ENCODE data around the gene PHF19.

The PHF19 gene

GRCh38 chr9:120820095-120820494 lies 56.9 kb downstream of the PHF19 start:
- no peak overlapping the region for H3K27ac ChIP-seq (replicated peaks; ENCODE audit: low read length)
- no peak overlapping the region for H3K4me3 ChIP-seq (ENCODE audit: low read length in 2 of 2)
- H3K23ac ChIP-seq (ENCODE audit: low read depth, low read length, poor library complexity): no peak overlapping the region
- H3K14ac ChIP-seq (ENCODE audit: low read length): no peak overlapping the region
- H3K9ac ChIP-seq (ENCODE audit: low read depth, low read length, poor library complexity): no peak overlapping the region
- no peaks in the 10 kb centered on the region for H3K79me1 ChIP-seq (ENCODE audit: low read depth, low read length)
- H2BK12ac ChIP-seq (ENCODE audit: low read length): no peak overlapping the region
- no peak overlapping the region for H3K4me2 ChIP-seq (ENCODE audit: insufficient read depth, low read length, poor library complexity, severe bottlenecking)
- H3K18ac ChIP-seq (ENCODE audit: low read length): no peak overlapping the region
- WGBS, 2 donors (ENCODE audit: extremely low coverage in 2 of 2, insufficient read length in 2 of 2, insufficient replicate concordance in 1 of 2): no CpG with 5 or more reads among the region's 4 CpGs
- no peak for DNase-seq (ENCODE audit: low spot score)
- H4K91ac ChIP-seq (ENCODE audit: low read depth, low read length, poor library complexity): no peak overlapping the region
- H2AFZ ChIP-seq (ENCODE audit: low read length): no peak overlapping the region
- H3K36me3 ChIP-seq (replicated peaks in 1 of 2; ENCODE audit: control insufficient read depth in 2 of 2, insufficient read depth in 2 of 2, low read length in 2 of 2): peaks cover 0 to 9% of the 10 kb centered on the region in 2 donors
- no peak overlapping the region for H2BK120ac ChIP-seq (ENCODE audit: low read depth, low read length)
- no peak overlapping the region for H2BK5ac ChIP-seq (ENCODE audit: low read length)
- no peak overlapping the region for H2BK15ac ChIP-seq (ENCODE audit: low read length)
- H3K4ac ChIP-seq (ENCODE audit: low read length): no peak overlapping the region
- H3K4me1 ChIP-seq (ENCODE audit: control insufficient read depth in 2 of 2, insufficient read depth in 1 of 2, low read depth in 1 of 2, low read length in 2 of 2): no peaks in the 10 kb centered on the region
- H3K9me3 ChIP-seq (replicated peaks in 1 of 2; ENCODE audit: control insufficient read depth in 2 of 2, insufficient read depth in 1 of 2, low read depth in 1 of 2, low read length in 2 of 2): peaks cover 0 to 1% of the 10 kb centered on the region in 2 donors
- no peak overlapping the region for H2AK5ac ChIP-seq (ENCODE audit: low read depth, low read length)
- no peak overlapping the region for H4K8ac ChIP-seq (ENCODE audit: low read depth, low read length)
- no peaks in the 10 kb centered on the region for H3K27me3 ChIP-seq (ENCODE audit: control insufficient read depth in 3 of 3, insufficient read depth in 3 of 3, low read depth in 1 of 3, low read length in 3 of 3)

- no peak overlapping the region for H4K8ac ChIP-seq (ENCODE audit: low read depth, low read length)
- no peak overlapping the region for H3K27ac ChIP-seq (replicated peaks; ENCODE audit: low read length)
- no peak overlapping the region for H4K91ac ChIP-seq (ENCODE audit: low read depth, low read length, poor library complexity)
- H3K18ac ChIP-seq (ENCODE audit: low read length): no peak overlapping the region
- H2AK5ac ChIP-seq (ENCODE audit: low read depth, low read length): no peak overlapping the region
- H3K9me3 ChIP-seq (replicated peaks in 1 of 2; ENCODE audit: control insufficient read depth in 2 of 2, insufficient read depth in 1 of 2, low read depth in 1 of 2, low read length in 2 of 2): peaks cover 0 to 1% of the 10 kb centered on the region in 2 donors
- no peaks in the 10 kb centered on the region for H3K4me1 ChIP-seq (ENCODE audit: control insufficient read depth in 2 of 2, insufficient read depth in 1 of 2, low read depth in 1 of 2, low read length in 2 of 2)
- H2BK5ac ChIP-seq (ENCODE audit: low read length): no peak overlapping the region
- H2BK12ac ChIP-seq (ENCODE audit: low read length): no peak overlapping the region
- no peak overlapping the region for H3K4ac ChIP-seq (ENCODE audit: low read length)
- WGBS, 2 donors (ENCODE audit: extremely low coverage in 2 of 2, insufficient read length in 2 of 2, insufficient replicate concordance in 1 of 2): no CpG with 5 or more reads among the region's 1 CpG
- DNase-seq (ENCODE audit: low spot score): no peak
- no peaks in the 10 kb centered on the region for H3K27me3 ChIP-seq (ENCODE audit: control insufficient read depth in 3 of 3, insufficient read depth in 3 of 3, low read depth in 1 of 3, low read length in 3 of 3)
- H3K4me2 ChIP-seq (ENCODE audit: insufficient read depth, low read length, poor library complexity, severe bottlenecking): no peak overlapping the region
- H3K79me1 ChIP-seq (ENCODE audit: low read depth, low read length): no peaks in the 10 kb centered on the region
- H2BK120ac ChIP-seq (ENCODE audit: low read depth, low read length): no peak overlapping the region
- peaks cover 0 to 9% of the 10 kb centered on the region in 2 donors for H3K36me3 ChIP-seq (replicated peaks in 1 of 2; ENCODE audit: control insufficient read depth in 2 of 2, insufficient read depth in 2 of 2, low read length in 2 of 2)
- no peak overlapping the region for H3K9ac ChIP-seq (ENCODE audit: low read depth, low read length, poor library complexity)
- no peak overlapping the region for H2BK15ac ChIP-seq (ENCODE audit: low read length)
- H3K23ac ChIP-seq (ENCODE audit: low read depth, low read length, poor library complexity): no peak overlapping the region
- no peak overlapping the region for H3K4me3 ChIP-seq (ENCODE audit: low read length in 2 of 2)
- no peak overlapping the region for H2AFZ ChIP-seq (ENCODE audit: low read length)
- H3K14ac ChIP-seq (ENCODE audit: low read length): no peak overlapping the region
Measured at GRCh38 chr9:120818595-120818994, 58.4 kb downstream of the PHF19 start.

DNA sequence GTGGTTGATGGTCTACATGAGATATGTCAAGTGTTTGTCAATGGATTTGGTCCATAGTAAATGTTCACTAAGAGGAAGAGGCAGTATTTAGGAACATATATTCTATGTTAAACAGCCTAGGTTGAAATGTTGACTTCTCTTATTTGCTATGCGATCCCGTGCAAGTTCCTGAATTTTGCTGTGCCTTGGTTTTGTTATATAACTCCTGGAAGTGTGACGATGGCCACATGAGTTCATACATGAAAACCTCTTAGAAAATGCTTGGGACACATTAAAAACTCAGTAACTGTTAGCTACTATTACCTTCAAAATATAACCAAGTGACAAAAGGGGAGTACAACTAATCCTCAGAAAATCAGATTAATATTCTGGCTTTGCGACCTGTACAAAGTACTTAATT lies 61.9 kb downstream of the PHF19 start:
- no peaks in the 10 kb centered on the region for H3K79me1 ChIP-seq (ENCODE audit: low read depth, low read length)
- H3K14ac ChIP-seq (ENCODE audit: low read length): no peak overlapping the region
- no peak overlapping the region for H3K23ac ChIP-seq (ENCODE audit: low read depth, low read length, poor library complexity)
- no peak overlapping the region for H4K91ac ChIP-seq (ENCODE audit: low read depth, low read length, poor library complexity)
- no peak overlapping the region for H2BK15ac ChIP-seq (ENCODE audit: low read length)
- no peak overlapping the region for H2BK12ac ChIP-seq (ENCODE audit: low read length)
- H3K18ac ChIP-seq (ENCODE audit: low read length): no peak overlapping the region
- H3K4me1 ChIP-seq (ENCODE audit: control insufficient read depth in 2 of 2, insufficient read depth in 1 of 2, low read depth in 1 of 2, low read length in 2 of 2): no peaks in the 10 kb centered on the region
- H3K36me3 ChIP-seq (replicated peaks in 1 of 2; ENCODE audit: control insufficient read depth in 2 of 2, insufficient read depth in 2 of 2, low read length in 2 of 2): peaks cover 0 to 2% of the 10 kb centered on the region in 2 donors
- H2BK5ac ChIP-seq (ENCODE audit: low read length): no peak overlapping the region
- no peak for DNase-seq (ENCODE audit: low spot score)
- H3K9me3 ChIP-seq (replicated peaks in 1 of 2; ENCODE audit: control insufficient read depth in 2 of 2, insufficient read depth in 1 of 2, low read depth in 1 of 2, low read length in 2 of 2): no peaks in the 10 kb centered on the region
- WGBS, 2 donors (ENCODE audit: extremely low coverage in 2 of 2, insufficient read length in 2 of 2, insufficient replicate concordance in 1 of 2): no CpG with 5 or more reads among the region's 4 CpGs
- no peak overlapping the region for H2AK5ac ChIP-seq (ENCODE audit: low read depth, low read length)
- H3K4me2 ChIP-seq (ENCODE audit: insufficient read depth, low read length, poor library complexity, severe bottlenecking): no peak overlapping the region
- no peak overlapping the region for H4K8ac ChIP-seq (ENCODE audit: low read depth, low read length)
- H3K9ac ChIP-seq (ENCODE audit: low read depth, low read length, poor library complexity): no peak overlapping the region
- H2AFZ ChIP-seq (ENCODE audit: low read length): no peak overlapping the region
- no peak overlapping the region for H3K4me3 ChIP-seq (ENCODE audit: low read length in 2 of 2)
- no peak overlapping the region for H3K27ac ChIP-seq (replicated peaks; ENCODE audit: low read length)
- H3K4ac ChIP-seq (ENCODE audit: low read length): no peak overlapping the region
- H2BK120ac ChIP-seq (ENCODE audit: low read depth, low read length): no peak overlapping the region
- no peaks in the 10 kb centered on the region for H3K27me3 ChIP-seq (ENCODE audit: control insufficient read depth in 3 of 3, insufficient read depth in 3 of 3, low read depth in 1 of 3, low read length in 3 of 3)

DNA sequence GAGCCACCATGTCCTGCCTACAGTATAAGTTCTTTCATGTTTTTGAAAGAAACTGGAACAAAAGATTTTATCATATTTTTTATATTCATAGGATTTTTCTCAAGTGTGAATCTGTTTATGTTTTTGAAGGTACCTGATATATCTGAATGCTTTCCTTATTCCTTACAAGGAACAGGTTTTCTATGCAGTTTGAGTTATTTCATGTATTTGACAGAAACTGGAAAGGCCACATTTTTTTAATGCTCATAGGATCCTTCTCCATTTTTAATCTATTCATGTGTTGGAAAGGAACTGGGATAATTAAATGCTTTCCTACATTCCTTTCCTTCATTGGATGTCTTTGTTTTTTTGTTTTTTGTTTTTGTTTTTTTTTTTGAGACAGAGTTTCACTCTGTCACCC lies 68.1 kb downstream of the PHF19 start:
- Histone ChIP-seq H4K91ac (ENCODE audit: low read depth, low read length, poor library complexity) (no peak overlapping the region), H3K4me3 (ENCODE audit: low read length in 2 of 2) (no peak overlapping the region), H3K4me1 (ENCODE audit: control insufficient read depth in 2 of 2, insufficient read depth in 1 of 2, low read depth in 1 of 2, low read length in 2 of 2) (no peaks in the 10 kb centered on the region), H2BK12ac (ENCODE audit: low read length) (no peak overlapping the region), H2AFZ (ENCODE audit: low read length) (no peak overlapping the region), H3K27me3 (ENCODE audit: control insufficient read depth in 3 of 3, insufficient read depth in 3 of 3, low read depth in 1 of 3, low read length in 3 of 3) (no peaks in the 10 kb centered on the region), H3K9ac (ENCODE audit: low read depth, low read length, poor library complexity) (no peak overlapping the region), H3K36me3 (replicated peaks in 1 of 2; ENCODE audit: control insufficient read depth in 2 of 2, insufficient read depth in 2 of 2, low read length in 2 of 2) (no peaks in the 10 kb centered on the region), H2BK5ac (ENCODE audit: low read length) (no peak overlapping the region), H2BK15ac (ENCODE audit: low read length) (no peak overlapping the region), H3K4ac (ENCODE audit: low read length) (no peak overlapping the region), H3K9me3 (replicated peaks in 1 of 2; ENCODE audit: control insufficient read depth in 2 of 2, insufficient read depth in 1 of 2, low read depth in 1 of 2, low read length in 2 of 2) (peaks cover 0 to 13% of the 10 kb centered on the region in 2 donors), H2AK5ac (ENCODE audit: low read depth, low read length) (no peak overlapping the region), H3K23ac (ENCODE audit: low read depth, low read length, poor library complexity) (no peak overlapping the region), H3K79me1 (ENCODE audit: low read depth, low read length) (no peaks in the 10 kb centered on the region), H4K8ac (ENCODE audit: low read depth, low read length) (no peak overlapping the region), H3K18ac (ENCODE audit: low read length) (no peak overlapping the region), H3K4me2 (ENCODE audit: insufficient read depth, low read length, poor library complexity, severe bottlenecking) (no peak overlapping the region), H3K14ac (ENCODE audit: low read length) (no peak overlapping the region), H3K27ac (replicated peaks; ENCODE audit: low read length) (no peak overlapping the region), H2BK120ac (ENCODE audit: low read depth, low read length) (no peak overlapping the region)
- no peak for DNase-seq (ENCODE audit: low spot score)

Measured in neuronal stem cell (in vitro differentiated cells).